HG02981 (cell line): ENCODE results near the gene IGFBP1.
A peak's percentile ranks its signal among the peaks of the same experiment; 100 is the strongest.

Source experiments
- ATAC-seq: cut with Tn5 transposase; IDR thresholded peaks from one replicate; pipeline ENCODE4 v1.9.1; 2021; ENCODE audit warnings: mild to moderate bottlenecking, moderate library complexity; ENCODE audit not compliant: unreplicated experiment

Gene IGFBP1

GRCh38 chr7:45898222-45898621 lies 9.9 kb downstream of the IGFBP1 start:
- ATAC-seq = no peak

GRCh38 chr7:45901566-45901965 lies 13.3 kb downstream of the IGFBP1 start:
- ATAC-seq = no peak

GRCh38 chr7:45902820-45903219 lies 14.5 kb downstream of the IGFBP1 start:
- no peak for ATAC-seq

- no peak for ATAC-seq
Measured at GRCh38 chr7:45909561-45909960, 21.3 kb downstream of the IGFBP1 start.

- ATAC-seq = no peak
Measured at GRCh38 chr7:45910855-45911254, 22.6 kb downstream of the IGFBP1 start.

- ATAC-seq = no peak
Measured at GRCh38 chr7:45911311-45911710, 23.0 kb downstream of the IGFBP1 start.

GRCh38 chr7:45912972-45913371 lies 24.7 kb downstream of the IGFBP1 start:
- no peak for ATAC-seq

GRCh38 chr7:45914911-45915310 lies 26.6 kb downstream of the IGFBP1 start:
- ATAC-seq = no peak

GRCh38 chr7:45915606-45916005 lies 27.3 kb downstream of the IGFBP1 start:
- no peak for ATAC-seq

GRCh38 chr7:45917064-45917463 lies 28.8 kb downstream of the IGFBP1 start:
- no peak for ATAC-seq

GRCh38 chr7:45917658-45918057 lies 29.4 kb downstream of the IGFBP1 start:
- peak; percentile 64 for ATAC-seq

GRCh38 chr7:45918556-45918955 lies 30.3 kb downstream of the IGFBP1 start:
- ATAC-seq = no peak

GRCh38 chr7:45919231-45919784 lies 31.0 kb downstream of the IGFBP1 start:
- no peak for ATAC-seq

- no peak for ATAC-seq
Measured at GRCh38 chr7:45919993-45920459, 31.7 kb downstream of the IGFBP1 start.

GRCh38 chr7:45920502-45921380 lies 32.5 kb downstream of the IGFBP1 start, which contains the start of gene IGFBP3:
TSS of gene IGFBP3 (minus strand) at chr7:45921272. CDS start at chr7:45921140, 132 bp downstream.
- no peak for ATAC-seq

- no peak for ATAC-seq
Measured at GRCh38 chr7:45921381-45921698, 33.1 kb downstream of the IGFBP1 start.

GRCh38 chr7:45921699-45922519 lies 33.6 kb downstream of the IGFBP1 start:
- ATAC-seq = no peak

GRCh38 chr7:45922810-45923209 lies 34.5 kb downstream of the IGFBP1 start:
- no peak for ATAC-seq

- no peak for ATAC-seq
Measured at GRCh38 chr7:45923290-45923689, 35.0 kb downstream of the IGFBP1 start.

- ATAC-seq = no peak
Measured at GRCh38 chr7:45923818-45924217, 35.5 kb downstream of the IGFBP1 start.

- no peak for ATAC-seq
Measured at GRCh38 chr7:45924283-45924682, 36.0 kb downstream of the IGFBP1 start.

- ATAC-seq = no peak
Measured at GRCh38 chr7:45927721-45928120, 39.4 kb downstream of the IGFBP1 start.
